IMR-90 (cell line): ENCODE results near the gene PCDHGA8. TPM values are rescaled to one million over a fixed set of nuclear protein-coding genes. Genes with fewer than 3 reads are reported as not detected.

Experiments
- ATAC-seq: fragments of 200-7000 bp; cut with Tn5 transposase; 2 replicates; pipeline ENCODE4 v1.9.1; 2020; ENCODE audit warnings: low read depth, mild to moderate bottlenecking, moderate library complexity
- BruUV-seq: library from RNA; stranded (reverse); fragments of 400-500 nt; replicated peaks from 2 replicates; lab custom pipeline; 2021; lab: Mats Ljungman, UMichigan
- CTCF ChIA-PET: fragments of 300-600 bp; formaldehyde crosslinking; extraction: SDS; loops from one replicate; lab custom pipeline; 2021; ENCODE audit warnings: antibody characterized with exemption; lab: Yijun Ruan, JAX
- POLR2A ChIA-PET: fragments of 300-600 bp; sonication (Branson Sonifier 250); formaldehyde crosslinking; loops from one replicate; lab custom pipeline; 2022; ENCODE audit warnings: antibody characterized with exemption; ENCODE audit not compliant: unreplicated experiment; lab: Charles Lee
- DNase-seq: peaks from one replicate; pipeline ENCODE4 v3.0.0; 2013
- H2AFZ ChIP-seq: replicated peaks from 2 replicates; pipeline ENCODE3; 2013; ENCODE audit warnings: low read length, mild to moderate bottlenecking; ENCODE audit not compliant: poor library complexity
- H2AK5ac ChIP-seq: 2 replicates; pipeline ENCODE4 v1.6.1; 2013; ENCODE audit warnings: low read depth, low read length, inconsistent platforms
- H2AK9ac ChIP-seq: replicated peaks from 2 replicates; pipeline ENCODE3; 2013; ENCODE audit warnings: mild to moderate bottlenecking, low read depth, low read length, moderate library complexity; ENCODE audit not compliant: poor library complexity
- H2BK120ac ChIP-seq: 2 replicates; pipeline ENCODE4 v1.6.1; 2013; ENCODE audit warnings: low read depth, low read length, inconsistent platforms
- H2BK15ac ChIP-seq: 3 replicates; pipeline ENCODE4 v1.6.1; 2013; ENCODE audit warnings: low read depth, low read length, inconsistent platforms
- H2BK20ac ChIP-seq: 2 replicates; pipeline ENCODE4 v1.6.1; 2013; ENCODE audit warnings: low read depth, mild to moderate bottlenecking, inconsistent platforms, low read length, moderate library complexity
- H2BK5ac ChIP-seq: 2 replicates; pipeline ENCODE4 v1.6.1; 2013; ENCODE audit warnings: mild to moderate bottlenecking, low read depth, low read length, inconsistent platforms; ENCODE audit not compliant: poor library complexity, severe bottlenecking
- H3K14ac ChIP-seq: replicated peaks from 2 replicates; pipeline ENCODE4 v1.6.1; 2013; ENCODE audit warnings: low read depth, low read length, inconsistent platforms
- H3K18ac ChIP-seq: 2 replicates; pipeline ENCODE4 v1.6.1; 2013; ENCODE audit warnings: low read depth, low read length, control low read depth
- H3K23ac ChIP-seq: 2 replicates; pipeline ENCODE4 v1.6.1; 2013; ENCODE audit warnings: low read depth, low read length, inconsistent platforms
- H3K27ac ChIP-seq: 2 replicates; pipeline ENCODE4 v1.5.1; 2013; ENCODE audit warnings: mild to moderate bottlenecking, control low read depth, low read length; ENCODE audit not compliant: insufficient read depth
- H3K27me3 ChIP-seq: 2 replicates; pipeline ENCODE4 v1.6.1; 2013; ENCODE audit warnings: low read length; ENCODE audit not compliant: control insufficient read depth, insufficient read depth
- H3K36me3 ChIP-seq: 2 replicates; pipeline ENCODE4 v1.6.1; 2013; ENCODE audit warnings: low read length, mixed read lengths; ENCODE audit not compliant: control insufficient read depth, insufficient read depth
- H3K4ac ChIP-seq: 2 replicates; pipeline ENCODE4 v1.6.1; 2013; ENCODE audit warnings: low read depth, low read length, inconsistent platforms
- H3K4me1 ChIP-seq: 2 replicates; pipeline ENCODE4 v1.6.1; 2013; ENCODE audit warnings: low read length, mixed read lengths; ENCODE audit not compliant: control insufficient read depth, insufficient read depth
- H3K4me2 ChIP-seq: 2 replicates; pipeline ENCODE4 v1.6.1; 2013; ENCODE audit warnings: low read depth, mild to moderate bottlenecking, control low read depth, low read length, moderate library complexity
- H3K4me3 ChIP-seq: 2 replicates; pipeline ENCODE4 v1.5.1; 2013; ENCODE audit warnings: low read depth, mild to moderate bottlenecking, control low read depth, low read length, moderate library complexity; ENCODE audit not compliant: insufficient read depth
- H3K56ac ChIP-seq: 2 replicates; pipeline ENCODE4 v1.6.1; 2013; ENCODE audit warnings: low read length, inconsistent platforms; ENCODE audit not compliant: insufficient read depth; ENCODE audit errors: extremely low read depth
- H3K79me1 ChIP-seq, 2 experiments: 2 replicates each; pipeline ENCODE4 v1.6.1; 2013; ENCODE audit warnings: low read length in 2 of 2, inconsistent platforms in 1 of 2, low read depth in 1 of 2
- H3K9ac ChIP-seq: 2 replicates; pipeline ENCODE4 v1.6.1; 2013; ENCODE audit warnings: low read depth, low read length, control low read depth
- H3K9me1 ChIP-seq: 2 replicates; pipeline ENCODE4 v1.6.1; 2013; ENCODE audit warnings: low read length, inconsistent platforms; ENCODE audit not compliant: insufficient read depth
- H3K9me3 ChIP-seq: 2 replicates; pipeline ENCODE4 v1.6.1; 2013; ENCODE audit warnings: low read length; ENCODE audit not compliant: control insufficient read depth, insufficient read depth
- H4K20me1 ChIP-seq: 2 replicates; pipeline ENCODE4 v1.6.1; 2013; ENCODE audit warnings: low read length, inconsistent platforms; ENCODE audit not compliant: insufficient read depth
- H4K5ac ChIP-seq: 2 replicates; pipeline ENCODE4 v1.6.1; 2013; ENCODE audit warnings: mild to moderate bottlenecking, low read depth, low read length, control low read depth
- H4K8ac ChIP-seq, 2 experiments: 2 replicates each; pipeline ENCODE4 v1.6.1; 2013; ENCODE audit warnings: low read depth in 2 of 2, low read length in 2 of 2, control low read depth in 1 of 2, inconsistent platforms in 1 of 2
- H4K91ac ChIP-seq: 2 replicates; pipeline ENCODE4 v1.6.1; 2013; ENCODE audit warnings: low read depth, low read length, inconsistent platforms; ENCODE audit not compliant: insufficient read depth
- BHLHE40 ChIP-seq: fragments of 150-350 bp; IDR thresholded peaks from 2 replicates; pipeline ENCODE4 v1.6.1; 2016; ENCODE audit warnings: mild to moderate bottlenecking, low read depth, low read length
- CHD1 ChIP-seq: IDR thresholded peaks from 2 replicates; pipeline ENCODE4 v1.6.1; 2012; ENCODE audit warnings: low read depth, low read length, improper control_type of control experiment
- FOS ChIP-seq: fragments of 150-350 bp; IDR thresholded peaks from 2 replicates; pipeline ENCODE4 v1.6.1; 2016; ENCODE audit warnings: low read depth, low read length
- MAFK ChIP-seq: IDR thresholded peaks from 2 replicates; pipeline ENCODE4 v1.6.1; 2012; ENCODE audit warnings: low read depth, low read length, improper control_type of control experiment
- MAZ ChIP-seq: IDR thresholded peaks from 2 replicates; pipeline ENCODE4 v1.6.1; 2012; ENCODE audit warnings: low read depth, mild to moderate bottlenecking, low read length, improper control_type of control experiment, moderate library complexity, borderline replicate concordance
- RAD21 ChIP-seq: IDR thresholded peaks from 2 replicates; pipeline ENCODE4 v1.6.1; 2012; ENCODE audit warnings: low read length, improper control_type of control experiment
- RCOR1 ChIP-seq: IDR thresholded peaks from 2 replicates; pipeline ENCODE4 v1.6.1; 2012; ENCODE audit warnings: mild to moderate bottlenecking, low read length, improper control_type of control experiment; ENCODE audit not compliant: insufficient replicate concordance
- WGBS, 2 experiments: methylation state at CpG; one replicate each; pipeline versions ENCODE4 v1.1.5 to v1.1.7; 2013; ENCODE audit warnings: missing lambda C conversion rate in 2 of 2; ENCODE audit not compliant: insufficient read length in 1 of 2; ENCODE audit errors: extremely low coverage in 2 of 2; 5-methylcytosine and 5-hydroxymethylcytosine counted together
- dilution Hi-C: fragments of 300-500 bp; cut with HindIII; formaldehyde crosslinking; loops from one replicate; pipeline ENCODE4 v1.14.3; 2018; ENCODE audit warnings: low sequenced_read_pairs; ENCODE audit not compliant: unreplicated experiment
- in situ Hi-C: fragments of 300-500 bp; cut with MboI; formaldehyde crosslinking; loops from 3 replicates; pipeline ENCODE4 v1.14.3; 2019; ENCODE audit warnings: low sequenced_read_pairs, inconsistent platforms, mixed read lengths
- intact Hi-C: fragments of 100-400 bp; cut with micrococcal nuclease; formaldehyde crosslinking; loops from 2 replicates; pipeline ENCODE4 v1.10.0; 2022
- polyA plus RNA-seq, 3 experiments: library from polyadenylated mRNA; depleted of rRNA; stranded (reverse); fragments of >200 nt; gene quantifications; 2 replicates each; pipeline ENCODE4 v1.2.3, GENCODE V29; 2012; ENCODE audit warnings: low replicate concordance in 1 of 3
- total RNA-seq: library from RNA; depleted of rRNA; stranded (reverse); fragments of >200 nt; gene quantifications from 2 replicates; pipeline ENCODE4 v1.2.3, GENCODE V29; 2012
- TF ChIP-seq, protein P1 (sequence below): fragments of 150-350 bp; IDR thresholded peaks from 2 replicates; pipeline ENCODE4 v1.6.1; 2016; ENCODE audit warnings: low read depth, mild to moderate bottlenecking, low read length, moderate library complexity, borderline replicate concordance
- TF ChIP-seq, protein P2 (sequence below): conservative IDR thresholded peaks from 2 replicates; pipeline ENCODE4 v1.5.1; 2012; ENCODE audit warnings: mild to moderate bottlenecking, low read depth, low read length, improper control_type of control experiment

Gene PCDHGA8
- total and polyA plus RNA-seq, 2 of the 4 experiments (the other 2 are of a cell fraction), result 0.89 to 2.0 TPM

DNA sequence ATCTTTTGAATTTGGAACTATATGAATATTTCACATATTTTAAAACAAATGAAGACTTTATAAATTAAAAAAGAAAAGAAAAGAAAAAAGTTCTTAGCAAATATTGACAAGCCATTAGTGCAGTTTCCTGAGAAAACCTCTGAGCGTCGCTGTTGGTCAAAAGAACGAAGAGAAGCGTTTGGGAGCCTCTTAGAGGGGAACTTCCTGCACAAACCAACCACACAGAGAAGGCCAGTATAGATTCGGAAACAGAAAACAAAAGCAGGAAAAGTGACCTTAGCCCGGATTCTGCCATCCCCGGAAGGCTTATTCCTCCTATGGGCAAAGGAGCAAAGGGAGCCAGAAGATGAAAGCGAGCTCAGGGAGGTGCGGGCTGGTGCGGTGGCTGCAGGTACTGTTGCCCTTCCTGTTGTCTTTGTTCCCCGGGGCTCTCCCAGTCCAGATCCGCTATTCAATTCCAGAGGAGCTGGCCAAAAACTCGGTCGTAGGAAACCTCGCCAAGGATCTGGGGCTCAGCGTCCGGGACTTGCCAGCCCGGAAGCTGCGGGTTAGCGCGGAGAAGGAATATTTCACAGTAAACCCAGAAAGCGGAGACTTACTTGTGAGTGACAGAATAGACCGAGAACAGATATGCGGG lies 32.5 kb upstream of the PCDHGA8 start, which contains the start of gene PCDHGB2:
TSS of gene PCDHGB2 (plus strand) at position 205 of the 637 bp plus-strand sequence. CDS start at position 347, 142 bp downstream.
- H2BK120ac ChIP-seq, result no peak within 1 kb of the TSS
- TF ChIP-seq BHLHE40 (no peak), RAD21 (peak; percentile 45), MAFK (no peak), RCOR1 (no peak), FOS (no peak), CHD1 (no peak), MAZ (no peak)
- TF ChIP-seq, protein P1, sequence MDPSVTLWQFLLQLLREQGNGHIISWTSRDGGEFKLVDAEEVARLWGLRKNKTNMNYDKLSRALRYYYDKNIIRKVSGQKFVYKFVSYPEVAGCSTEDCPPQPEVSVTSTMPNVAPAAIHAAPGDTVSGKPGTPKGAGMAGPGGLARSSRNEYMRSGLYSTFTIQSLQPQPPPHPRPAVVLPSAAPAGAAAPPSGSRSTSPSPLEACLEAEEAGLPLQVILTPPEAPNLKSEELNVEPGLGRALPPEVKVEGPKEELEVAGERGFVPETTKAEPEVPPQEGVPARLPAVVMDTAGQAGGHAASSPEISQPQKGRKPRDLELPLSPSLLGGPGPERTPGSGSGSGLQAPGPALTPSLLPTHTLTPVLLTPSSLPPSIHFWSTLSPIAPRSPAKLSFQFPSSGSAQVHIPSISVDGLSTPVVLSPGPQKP, result no peak
- TF ChIP-seq, protein P2, sequence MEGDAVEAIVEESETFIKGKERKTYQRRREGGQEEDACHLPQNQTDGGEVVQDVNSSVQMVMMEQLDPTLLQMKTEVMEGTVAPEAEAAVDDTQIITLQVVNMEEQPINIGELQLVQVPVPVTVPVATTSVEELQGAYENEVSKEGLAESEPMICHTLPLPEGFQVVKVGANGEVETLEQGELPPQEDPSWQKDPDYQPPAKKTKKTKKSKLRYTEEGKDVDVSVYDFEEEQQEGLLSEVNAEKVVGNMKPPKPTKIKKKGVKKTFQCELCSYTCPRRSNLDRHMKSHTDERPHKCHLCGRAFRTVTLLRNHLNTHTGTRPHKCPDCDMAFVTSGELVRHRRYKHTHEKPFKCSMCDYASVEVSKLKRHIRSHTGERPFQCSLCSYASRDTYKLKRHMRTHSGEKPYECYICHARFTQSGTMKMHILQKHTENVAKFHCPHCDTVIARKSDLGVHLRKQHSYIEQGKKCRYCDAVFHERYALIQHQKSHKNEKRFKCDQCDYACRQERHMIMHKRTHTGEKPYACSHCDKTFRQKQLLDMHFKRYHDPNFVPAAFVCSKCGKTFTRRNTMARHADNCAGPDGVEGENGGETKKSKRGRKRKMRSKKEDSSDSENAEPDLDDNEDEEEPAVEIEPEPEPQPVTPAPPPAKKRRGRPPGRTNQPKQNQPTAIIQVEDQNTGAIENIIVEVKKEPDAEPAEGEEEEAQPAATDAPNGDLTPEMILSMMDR, result peak; percentile 48
- in situ Hi-C loops, result no loop called here
- H4K20me1 ChIP-seq, result no peaks in the 10 kb centered on the region
- H3K27me3 ChIP-seq, result peaks cover 2% of the 10 kb centered on the region; the same call in 1 of the 2 replicates
- WGBS, 2 experiments, result 24% methylated on average over 8 of the region's 24 CpGs; no CpG with 5 or more reads in 1 of the 2 experiments
- peaks cover 63% of the 10 kb centered on the region for H3K9me3 ChIP-seq
- no peaks in the 10 kb centered on the region; a peak in 1 of 4 replicates for H3K79me1 ChIP-seq
- H4K8ac ChIP-seq, result peak within 1 kb of the TSS in 1 of 2 experiments; percentile 56; a peak in 2 of 4 replicates
- H2BK5ac ChIP-seq, result no peak within 1 kb of the TSS
- no peak within 1 kb of the TSS for H2AK9ac ChIP-seq
- intact Hi-C loops, result loop anchor here (5.0 kb wide), 1 partner anchor 33 kb away; no protein-coding TSS in a partner anchor
- no peak within 1 kb of the TSS for H2BK15ac ChIP-seq
- CTCF ChIA-PET, result interaction anchor here (0.7 kb wide), 1 partner anchor 39 kb away, joined by 3 read pairs; the partner anchor contains the start of gene TAF7
- dilution Hi-C loops, result no loop called here
- peak within 1 kb of the TSS; percentile 67; the same call in 1 of the 2 replicates for H4K5ac ChIP-seq
- no peak within 1 kb of the TSS for H2BK20ac ChIP-seq
- no TSS peak for BruUV-seq
- peak within 1 kb of the TSS; percentile 67; the same call in 1 of the 2 replicates for H3K18ac ChIP-seq
- no peak within 1 kb of the TSS for H3K23ac ChIP-seq
- H2AFZ ChIP-seq, result peak within 1 kb of the TSS; percentile 73
- no peaks in the 10 kb centered on the region for H3K9me1 ChIP-seq
- H3K4me3 ChIP-seq, result peak within 1 kb of the TSS; percentile 61
- POLR2A ChIA-PET, result no interaction called here
- ATAC-seq (peak; percentile 38), DNase-seq (peak; percentile 64)
- no peaks in the 10 kb centered on the region for H3K4me1 ChIP-seq
- H3K36me3 ChIP-seq, result peaks cover 6% of the 10 kb centered on the region; the same call in 1 of the 2 replicates
- no peak within 1 kb of the TSS for H2AK5ac ChIP-seq
- peak within 1 kb of the TSS; percentile 38; the same call in 1 of the 2 replicates for H3K4ac ChIP-seq
- H3K56ac ChIP-seq, result no peak within 1 kb of the TSS
- H4K91ac ChIP-seq, result no peak within 1 kb of the TSS
- peak within 1 kb of the TSS; percentile 67; the same call in 1 of the 2 replicates for H3K9ac ChIP-seq
- H3K4me2 ChIP-seq, result peak within 1 kb of the TSS; percentile 71; the same call in 1 of the 2 replicates
- 0 out of 2 replicates have a peak within 1 kb of the TSS, but pooled peaks have one; percentile 49 for H3K27ac ChIP-seq
- H3K14ac ChIP-seq, result no peak within 1 kb of the TSS
